OCI-LY7 (cell line): Measurements from ENCODE around the gene BACH2. TPM values are rescaled to one million over a fixed set of nuclear protein-coding genes. Genes with fewer than 3 reads are reported as not detected.

ENCODE experiments used
- BruUV-seq: library from RNA; stranded (reverse); fragments of 400-500 nt; replicated peaks from 2 replicates; lab custom pipeline; 2021; lab: Mats Ljungman, UMichigan
- CTCF ChIA-PET: fragments of 300-600 bp; sonication (Branson Sonifier 250); formaldehyde crosslinking; loops from one replicate; lab custom pipeline; 2022; ENCODE audit warnings: antibody characterized with exemption; ENCODE audit not compliant: unreplicated experiment; lab: Charles Lee
- POLR2A ChIA-PET: fragments of 300-600 bp; sonication (Branson Sonifier 250); formaldehyde crosslinking; loops from one replicate; lab custom pipeline; 2022; ENCODE audit warnings: antibody characterized with exemption; lab: Charles Lee
- DNase-seq: peaks from one replicate; pipeline ENCODE4 v3.0.0-alpha.2; 2015; ENCODE audit warnings: low spot score
- H2AFZ ChIP-seq: fragments of 200-600 bp; sonication (generic), shearing (Covaris generic); 2 replicates; pipeline ENCODE4 v1.6.1; 2014; ENCODE audit warnings: mild to moderate bottlenecking, antibody characterized with exemption, low read length, moderate library complexity
- H3K27ac ChIP-seq: fragments of 200-600 bp; sonication (generic); 2 replicates; pipeline ENCODE4 v1.5.1; 2014; ENCODE audit warnings: mixed run types, low read depth, mild to moderate bottlenecking, moderate library complexity, low read length, inconsistent platforms; ENCODE audit not compliant: poor library complexity, severe bottlenecking
- H3K36me3 ChIP-seq: fragments of 200-600 bp; sonication (generic); 2 replicates; pipeline ENCODE4 v1.6.1; 2014; ENCODE audit warnings: mild to moderate bottlenecking, antibody characterized with exemption, low read length, moderate library complexity, mixed read lengths; ENCODE audit not compliant: insufficient read depth
- H3K4me1 ChIP-seq: fragments of 200-600 bp; sonication (generic); 2 replicates; pipeline ENCODE4 v1.5.1; 2014; ENCODE audit warnings: mild to moderate bottlenecking, low read length; ENCODE audit not compliant: insufficient read depth, poor library complexity, severe bottlenecking
- H3K4me2 ChIP-seq: fragments of 200-600 bp; sonication (generic); 2 replicates; pipeline ENCODE4 v1.6.1; 2014; ENCODE audit warnings: mild to moderate bottlenecking, low read length
- H3K4me3 ChIP-seq: fragments of 200-600 bp; sonication (generic); 2 replicates; pipeline ENCODE4 v1.5.1; 2014; ENCODE audit warnings: mild to moderate bottlenecking, low read depth, low read length; ENCODE audit not compliant: poor library complexity, severe bottlenecking
- H3K79me2 ChIP-seq: fragments of 200-600 bp; sonication (generic); 2 replicates; pipeline ENCODE4 v1.6.1; 2016; ENCODE audit warnings: low read depth, mild to moderate bottlenecking, low read length, moderate library complexity, mixed read lengths; ENCODE audit not compliant: insufficient read depth
- H3K9me2 ChIP-seq: fragments of 200-600 bp; sonication (generic); 2 replicates; pipeline ENCODE4 v1.6.1; 2016; ENCODE audit warnings: mild to moderate bottlenecking, low read length, mixed read lengths; ENCODE audit not compliant: insufficient read depth
- H3K9me3 ChIP-seq: fragments of 200-600 bp; sonication (generic); 2 replicates; pipeline ENCODE4 v1.6.1; 2014; ENCODE audit warnings: mild to moderate bottlenecking, mixed run types, low read length, mixed read lengths
- H4K20me1 ChIP-seq: fragments of 200-600 bp; sonication (generic); 2 replicates; pipeline ENCODE4 v1.6.1; 2014; ENCODE audit warnings: mild to moderate bottlenecking, antibody characterized with exemption, low read length, moderate library complexity, mixed read lengths; ENCODE audit not compliant: insufficient read depth
- EZH2phosphoT487 ChIP-seq: fragments of 200-600 bp; sonication (generic); IDR thresholded peaks from 2 replicates; pipeline ENCODE4 v1.6.1; 2018; ENCODE audit warnings: low read depth, borderline replicate concordance, mild to moderate bottlenecking, mixed run types, antibody characterized with exemption, low read length, moderate library complexity, mixed read lengths
- intact Hi-C: fragments of 100-400 bp; cut with micrococcal nuclease; formaldehyde crosslinking; loops from one replicate; pipeline ENCODE4 v1.10.0; 2022; ENCODE audit not compliant: unreplicated experiment
- total RNA-seq, 2 experiments: library from RNA; depleted of rRNA in 1 of 2; stranded (reverse); fragments of >200 nt in 1 of 2; shearing (Covaris generic) in 1 of 2; gene quantifications; 2 replicates each; pipeline ENCODE4 v1.2.3, GENCODE V29; 2014 to 2022
- TF ChIP-seq, protein P1 (sequence below): fragments of 200-600 bp; sonication (generic); conservative IDR thresholded peaks from 2 replicates; pipeline ENCODE4 v1.5.1; 2014; ENCODE audit warnings: mild to moderate bottlenecking, antibody characterized with exemption, low read length, moderate library complexity, mixed read lengths

Gene BACH2
- total RNA-seq, 2 experiments from 2014 or later: 92.0 to 163 TPM

- no TSS peak for BruUV-seq
- no peak overlapping the region for H2AFZ ChIP-seq
- H3K27ac ChIP-seq: no peak overlapping the region
- H3K9me3 ChIP-seq: no peaks in the 10 kb centered on the region; the same call in 1 of the 2 replicates
- peaks cover 54% of the 10 kb centered on the region for H3K79me2 ChIP-seq
- H3K9me2 ChIP-seq: no peaks in the 10 kb centered on the region
- H4K20me1 ChIP-seq: no peaks in the 10 kb centered on the region; the same call in 1 of the 2 replicates
- no peak for DNase-seq
- CTCF ChIA-PET: no interaction called here
- POLR2A ChIA-PET: interaction anchor here (0.7 kb wide), 1 partner anchor 103 kb away, joined by 5 read pairs; no protein-coding TSS in a partner anchor
- no peak overlapping the region for H3K4me2 ChIP-seq
- H3K36me3 ChIP-seq: peaks cover 49% of the 10 kb centered on the region
- peaks cover 34% of the 10 kb centered on the region for H3K4me1 ChIP-seq
- intact Hi-C loops: no loop called here
- H3K4me3 ChIP-seq: no peak overlapping the region
- TF ChIP-seq EZH2phosphoT487: no peak
- TF ChIP-seq, protein P1, sequence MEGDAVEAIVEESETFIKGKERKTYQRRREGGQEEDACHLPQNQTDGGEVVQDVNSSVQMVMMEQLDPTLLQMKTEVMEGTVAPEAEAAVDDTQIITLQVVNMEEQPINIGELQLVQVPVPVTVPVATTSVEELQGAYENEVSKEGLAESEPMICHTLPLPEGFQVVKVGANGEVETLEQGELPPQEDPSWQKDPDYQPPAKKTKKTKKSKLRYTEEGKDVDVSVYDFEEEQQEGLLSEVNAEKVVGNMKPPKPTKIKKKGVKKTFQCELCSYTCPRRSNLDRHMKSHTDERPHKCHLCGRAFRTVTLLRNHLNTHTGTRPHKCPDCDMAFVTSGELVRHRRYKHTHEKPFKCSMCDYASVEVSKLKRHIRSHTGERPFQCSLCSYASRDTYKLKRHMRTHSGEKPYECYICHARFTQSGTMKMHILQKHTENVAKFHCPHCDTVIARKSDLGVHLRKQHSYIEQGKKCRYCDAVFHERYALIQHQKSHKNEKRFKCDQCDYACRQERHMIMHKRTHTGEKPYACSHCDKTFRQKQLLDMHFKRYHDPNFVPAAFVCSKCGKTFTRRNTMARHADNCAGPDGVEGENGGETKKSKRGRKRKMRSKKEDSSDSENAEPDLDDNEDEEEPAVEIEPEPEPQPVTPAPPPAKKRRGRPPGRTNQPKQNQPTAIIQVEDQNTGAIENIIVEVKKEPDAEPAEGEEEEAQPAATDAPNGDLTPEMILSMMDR: no peak
Observed at GRCh38 chr6:90107771-90108282, 188.8 kb downstream of the BACH2 start.

- Histone ChIP-seq H3K9me3 (no peaks in the 10 kb centered on the region), H3K36me3 (peaks cover 45% of the 10 kb centered on the region), H2AFZ (no peak overlapping the region), H3K27ac (no peak overlapping the region), H3K4me2 (no peak overlapping the region), H3K9me2 (no peaks in the 10 kb centered on the region), H3K79me2 (peaks cover 49% of the 10 kb centered on the region), H3K4me3 (no peak overlapping the region), H3K4me1 (peaks cover 36% of the 10 kb centered on the region), H4K20me1 (no peaks in the 10 kb centered on the region; the same call in 1 of the 2 replicates)
- POLR2A ChIA-PET: interaction anchor here (0.7 kb wide), 2 partner anchors 8 to 104 kb away, joined by 3 to 5 read pairs; no protein-coding TSS in a partner anchor
- BruUV-seq: no TSS peak
- CTCF ChIA-PET: no interaction called here
- TF ChIP-seq EZH2phosphoT487: no peak
- TF ChIP-seq, protein P1: no peak
- no peak for DNase-seq
- intact Hi-C loops: no loop called here
Observed at GRCh38 chr6:90107371-90107770, 189.3 kb downstream of the BACH2 start.

DNA sequence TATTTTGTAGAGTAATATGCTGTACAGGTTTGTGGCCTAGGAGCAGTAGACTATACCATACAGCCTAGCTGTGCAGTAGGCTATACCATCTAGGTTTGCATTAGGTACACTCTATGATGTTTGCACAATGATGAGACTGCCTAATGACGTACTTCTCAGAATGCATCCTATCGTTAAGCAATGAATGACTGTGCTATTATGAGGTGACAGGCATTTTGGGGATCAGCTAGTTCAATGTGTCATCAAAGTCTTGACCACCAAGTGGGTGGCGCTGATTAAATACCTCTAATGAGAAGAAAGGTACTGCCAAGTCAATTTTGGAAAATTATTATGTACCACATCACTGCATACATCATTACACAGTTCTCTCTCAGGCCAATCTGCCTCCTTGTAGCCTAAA is 190.2 kb downstream of the BACH2 start:
- TF ChIP-seq, protein P1: no peak
- no peak for TF ChIP-seq EZH2phosphoT487
- H3K36me3 ChIP-seq: peaks cover 44% of the 10 kb centered on the region
- no peak overlapping the region for H3K4me2 ChIP-seq
- peaks cover 44% of the 10 kb centered on the region for H3K79me2 ChIP-seq
- peaks cover 45% of the 10 kb centered on the region for H3K4me1 ChIP-seq
- no peaks in the 10 kb centered on the region for H3K9me2 ChIP-seq
- no peaks in the 10 kb centered on the region; the same call in 1 of the 2 replicates for H4K20me1 ChIP-seq
- no peak overlapping the region for H2AFZ ChIP-seq
- ChIA-PET POLR2A (interaction anchor here (0.6 to 1.9 kb wide), 7 partner anchors 9 to 50 kb away, joined by 3 to 8 read pairs (median 3); no protein-coding TSS in a partner anchor), CTCF (no interaction called here)
- no peak overlapping the region for H3K4me3 ChIP-seq
- DNase-seq: no peak
- intact Hi-C loops: no loop called here
- no peaks in the 10 kb centered on the region for H3K9me3 ChIP-seq
- H3K27ac ChIP-seq: no peak overlapping the region
- BruUV-seq: no TSS peak
